Astrocyte of the cerebellum (primary cell): Measurements from ENCODE around the gene ITGB1BP1.

Source experiments
- DNase-seq: peaks from one replicate; pipeline ENCODE4 v3.0.0-alpha.2; 2011; ENCODE audit warnings: low read depth
- H3K4me3 ChIP-seq: 2 replicates; pipeline ENCODE4 v1.5.1; 2011; ENCODE audit warnings: mild to moderate bottlenecking, low read depth, low read length, moderate library complexity
- CTCF ChIP-seq: IDR thresholded peaks from 2 replicates; pipeline ENCODE4 v1.5.1; 2012; ENCODE audit warnings: low read length, low read depth, moderate library complexity, mild to moderate bottlenecking; ENCODE audit errors: missing control alignments
- in situ Hi-C: cut with HindIII; loops from 2 replicates; pipeline ENCODE4 v1.10.0; 2017; ENCODE audit warnings: low sequenced_read_pairs

ITGB1BP1 gene

GRCh38 chr2:9373047-9373446 is 50.3 kb downstream of the ITGB1BP1 start:
- no peak for DNase-seq
- H3K4me3 ChIP-seq, result no peak overlapping the region
- TF ChIP-seq CTCF, result no peak
- in situ Hi-C loops, result loop anchor here (25.0 kb wide), 1 partner anchor 511 kb away; no protein-coding TSS in a partner anchor

- DNase-seq, result no peak
- in situ Hi-C loops, result loop anchor here (25.0 kb wide), 1 partner anchor 508 kb away; no protein-coding TSS in a partner anchor
- no peak overlapping the region for H3K4me3 ChIP-seq
- TF ChIP-seq CTCF, result no peak
These were observed 52.6 kb downstream of the ITGB1BP1 start for GRCh38 chr2:9370746-9371145.

GRCh38 chr2:9366026-9366425 is 57.3 kb downstream of the ITGB1BP1 start:
- TF ChIP-seq CTCF, result no peak
- no peak overlapping the region for H3K4me3 ChIP-seq
- DNase-seq, result no peak
- in situ Hi-C loops, result loop anchor here (25.0 kb wide), 1 partner anchor 504 kb away; no protein-coding TSS in a partner anchor

- DNase-seq, result no peak
- TF ChIP-seq CTCF, result no peak
- H3K4me3 ChIP-seq, result no peak overlapping the region
- in situ Hi-C loops, result loop anchor here (25.0 kb wide), 1 partner anchor 503 kb away; no protein-coding TSS in a partner anchor
These were observed 57.8 kb downstream of the ITGB1BP1 start for GRCh38 chr2:9365498-9366019.

- no peak for TF ChIP-seq CTCF
- H3K4me3 ChIP-seq, result no peak overlapping the region
- no peak for DNase-seq
- in situ Hi-C loops, result loop anchor here (25.0 kb wide), 1 partner anchor 503 kb away; no protein-coding TSS in a partner anchor
These were observed 58.4 kb downstream of the ITGB1BP1 start for GRCh38 chr2:9364791-9365497.

GRCh38 chr2:9364373-9364772 is 59.0 kb downstream of the ITGB1BP1 start:
- no peak for TF ChIP-seq CTCF
- DNase-seq, result no peak
- in situ Hi-C loops, result loop anchor here (25.0 kb wide), 1 partner anchor 502 kb away; no protein-coding TSS in a partner anchor

More at GRCh38 chr2:9364373-9364772, 59.0 kb downstream of the ITGB1BP1 start:
- H3K4me3 ChIP-seq, result no peak overlapping the region
